IPS DF 6.9 (cell line): Measurements from ENCODE around the gene ZNF593OS.

Experiments used
- DNase-seq: peaks from one replicate; pipeline ENCODE4 v3.0.0-alpha.2; 2013; ENCODE audit warnings: low read depth, low spot score
- H3K27ac ChIP-seq: one replicate; pipeline ENCODE4 v1.5.1; 2013; ENCODE audit warnings: low read length, control low read depth
- H3K27me3 ChIP-seq: 2 replicates; pipeline ENCODE4 v1.6.1; 2013; ENCODE audit warnings: mild to moderate bottlenecking, low read length; ENCODE audit not compliant: control insufficient read depth, insufficient read depth
- H3K36me3 ChIP-seq: 2 replicates; pipeline ENCODE4 v1.6.1; 2013; ENCODE audit warnings: low read length; ENCODE audit not compliant: control insufficient read depth, insufficient read depth
- H3K4me1 ChIP-seq: 2 replicates; pipeline ENCODE4 v1.6.1; 2013; ENCODE audit warnings: low read length; ENCODE audit not compliant: control insufficient read depth, insufficient read depth
- H3K4me3 ChIP-seq: 2 replicates; pipeline ENCODE4 v1.5.1; 2013; ENCODE audit warnings: mild to moderate bottlenecking, low read length
- H3K9me3 ChIP-seq: 2 replicates; pipeline ENCODE4 v1.6.1; 2013; ENCODE audit warnings: low read length, inconsistent platforms; ENCODE audit not compliant: control insufficient read depth, insufficient read depth
- WGBS: extraction: QIAGEN DNeasy Blood & Tissue Kit; methylation state at CpG from one replicate; pipeline ENCODE4 v1.1.7; 2013; ENCODE audit warnings: mixed read lengths, missing lambda C conversion rate; ENCODE audit not compliant: insufficient read length, insufficient coverage; 5-methylcytosine and 5-hydroxymethylcytosine counted together

ZNF593OS gene

GRCh38 chr1:26200413-26200812 is 28.8 kb upstream of the ZNF593OS start:
- no peak for DNase-seq
- H3K4me1 ChIP-seq = peaks cover 3% of the 10 kb centered on the region; the same call in 1 of the 2 replicates
- no peaks in the 10 kb centered on the region for H3K9me3 ChIP-seq
- H3K36me3 ChIP-seq = no peaks in the 10 kb centered on the region
- H3K27ac ChIP-seq = no peak overlapping the region
- WGBS = no CpG with 5 or more reads among the region's 5 CpGs
- no peaks in the 10 kb centered on the region for H3K27me3 ChIP-seq
- H3K4me3 ChIP-seq = no peak overlapping the region

DNA sequence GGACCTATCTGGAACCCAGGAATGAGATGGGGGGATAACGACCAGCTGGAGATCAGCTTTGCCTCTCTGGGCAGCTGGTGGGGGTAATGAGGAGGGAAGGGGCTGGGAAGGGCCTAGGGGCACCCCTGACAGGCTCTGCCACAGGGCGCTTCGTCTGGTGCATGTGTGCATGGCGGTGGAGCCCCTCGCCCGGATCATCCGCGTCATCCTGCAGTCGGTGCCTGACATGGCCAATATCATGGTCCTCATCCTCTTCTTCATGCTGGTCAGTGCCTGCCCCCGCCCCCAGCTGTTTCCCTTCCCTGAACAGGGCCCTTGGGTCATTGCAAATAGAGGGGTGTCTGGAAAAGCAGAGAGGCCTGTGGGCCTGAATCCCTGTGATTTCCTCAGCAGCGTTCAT is 26.2 kb upstream of the ZNF593OS start:
- H3K36me3 ChIP-seq = no peaks in the 10 kb centered on the region
- no peak overlapping the region for H3K27ac ChIP-seq
- no peak overlapping the region for H3K4me3 ChIP-seq
- DNase-seq = no peak
- H3K4me1 ChIP-seq = no peaks in the 10 kb centered on the region
- no peaks in the 10 kb centered on the region for H3K27me3 ChIP-seq
- no peaks in the 10 kb centered on the region for H3K9me3 ChIP-seq
- whole genome bisulfite sequencing = no CpG with 5 or more reads among the region's 11 CpGs

- Histone ChIP-seq H3K9me3 (no peaks in the 10 kb centered on the region), H3K4me1 (no peaks in the 10 kb centered on the region), H3K4me3 (no peak overlapping the region), H3K36me3 (no peaks in the 10 kb centered on the region), H3K27ac (no peak overlapping the region), H3K27me3 (no peaks in the 10 kb centered on the region)
- DNase-seq = no peak
- WGBS = no CpG with 5 or more reads among the region's 3 CpGs
Observed at GRCh38 chr1:26197301-26197700, 25.7 kb upstream of the ZNF593OS start.

DNA sequence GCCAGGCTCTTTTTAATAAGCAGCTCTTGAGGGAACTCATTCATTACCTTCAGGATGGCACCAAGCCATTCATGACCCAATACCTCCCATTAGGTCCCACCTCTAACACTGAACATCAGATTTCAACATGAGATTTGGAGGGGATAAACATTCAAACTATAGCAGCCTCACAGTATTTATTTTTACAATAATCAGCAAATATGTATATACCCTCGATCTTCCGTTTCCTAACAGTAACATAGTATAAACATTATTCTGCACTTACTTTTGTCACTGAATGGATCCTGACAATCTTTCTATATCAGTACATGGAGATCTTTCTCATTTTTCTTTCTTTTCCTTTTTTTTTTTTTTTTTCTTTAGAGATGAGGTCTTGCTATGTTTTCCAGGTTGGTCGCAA is 24.2 kb upstream of the ZNF593OS start:
- no peak for DNase-seq
- Histone ChIP-seq H3K36me3 (no peaks in the 10 kb centered on the region), H3K9me3 (no peaks in the 10 kb centered on the region), H3K27me3 (no peaks in the 10 kb centered on the region), H3K4me1 (no peaks in the 10 kb centered on the region), H3K4me3 (no peak overlapping the region), H3K27ac (no peak overlapping the region)
- WGBS = 100% methylated on average over 2 of the region's 3 CpGs

DNA sequence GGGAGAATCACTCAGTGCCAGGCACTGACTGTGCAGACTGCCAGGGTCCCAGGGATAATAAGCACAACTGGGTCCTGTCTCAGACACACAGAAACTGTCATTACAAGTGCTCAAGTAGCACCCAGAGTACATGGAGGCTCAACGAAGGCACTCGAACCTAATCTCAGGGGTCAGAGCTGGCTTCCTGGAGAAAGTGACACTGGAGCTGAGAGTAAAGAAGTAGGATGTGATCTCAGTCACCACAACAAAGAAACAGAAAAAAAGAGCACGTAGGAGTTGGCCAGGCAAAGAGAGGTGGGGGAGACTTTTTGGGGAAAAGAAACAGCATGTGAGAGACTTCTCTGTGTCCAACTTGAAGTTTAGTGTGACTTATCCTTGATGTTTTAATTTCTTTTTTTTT is 20.1 kb upstream of the ZNF593OS start:
- Histone ChIP-seq H3K27me3 (no peaks in the 10 kb centered on the region), H3K36me3 (no peaks in the 10 kb centered on the region; the same call in 1 of the 2 replicates), H3K4me1 (peaks cover 2% of the 10 kb centered on the region; the same call in 1 of the 2 replicates), H3K4me3 (no peak overlapping the region), H3K9me3 (no peaks in the 10 kb centered on the region), H3K27ac (no peak overlapping the region)
- no CpG with 5 or more reads among the region's 3 CpGs for WGBS
- no peak for DNase-seq

GRCh38 chr1:26190373-26190987 is 18.8 kb upstream of the ZNF593OS start, which contains the start of gene CATSPER4:
Gene CATSPER4 (plus strand): TSS chr1:26190602. CDS start chr1:26190628, 26 bp downstream.
- WGBS = no CpG with 5 or more reads among the region's 16 CpGs
- H3K4me3 ChIP-seq = no peak within 1 kb of the TSS
- no peak within 1 kb of the TSS for H3K27ac ChIP-seq
- peak; percentile 84 for DNase-seq
- no peaks in the 10 kb centered on the region for H3K27me3 ChIP-seq
- peaks cover 2% of the 10 kb centered on the region; the same call in 1 of the 2 replicates for H3K4me1 ChIP-seq
- no peaks in the 10 kb centered on the region; the same call in 1 of the 2 replicates for H3K36me3 ChIP-seq
- H3K9me3 ChIP-seq = no peaks in the 10 kb centered on the region

DNA sequence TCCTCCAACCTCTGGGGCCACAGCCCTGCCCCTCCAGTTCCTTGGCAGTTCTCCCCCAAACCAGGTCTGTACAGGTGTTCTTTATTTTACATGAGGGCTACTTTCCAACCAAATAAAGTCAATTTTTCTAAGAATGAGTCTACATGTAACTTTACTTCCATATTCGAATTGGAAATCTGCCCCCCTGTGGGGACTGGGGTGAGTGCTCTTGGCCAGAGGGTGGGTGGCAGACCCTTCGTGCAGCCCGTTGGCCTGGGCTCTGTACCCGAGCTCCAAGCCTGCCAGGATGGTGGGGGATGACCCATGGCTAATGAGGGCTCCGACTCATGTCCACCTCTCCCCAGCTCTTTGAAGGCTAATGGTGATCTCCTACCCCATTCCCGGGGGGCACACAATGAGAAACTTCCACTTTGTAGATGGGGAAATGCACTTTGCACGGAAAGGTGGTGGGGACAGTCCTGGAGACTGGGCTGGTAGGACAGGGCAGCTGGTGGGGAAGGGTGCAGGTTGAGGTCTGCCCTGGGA is 18.2 kb upstream of the ZNF593OS start:
- no CpG with 5 or more reads among the region's 7 CpGs for WGBS
- H3K9me3 ChIP-seq = no peaks in the 10 kb centered on the region

DNA sequence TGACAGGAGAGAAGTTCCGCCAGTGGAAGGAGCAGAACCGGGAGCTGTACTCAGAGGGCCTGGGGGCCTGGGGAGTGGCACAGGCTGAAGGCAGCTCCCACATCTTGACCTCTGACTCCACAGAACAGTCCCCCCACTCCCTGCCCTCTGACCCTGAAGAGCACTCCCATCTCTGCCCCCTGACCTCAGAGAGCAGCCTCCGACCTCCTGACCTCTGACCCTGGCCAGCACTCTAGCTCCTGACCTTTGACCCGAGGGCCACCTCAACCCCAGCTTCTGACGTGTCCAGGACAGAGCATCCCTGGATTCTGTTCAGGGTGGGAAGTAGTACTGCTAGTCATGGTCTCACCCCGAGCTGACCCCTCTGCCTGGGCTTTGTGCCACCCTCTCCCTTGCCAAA is 17.7 kb upstream of the ZNF593OS start:
- H3K36me3 ChIP-seq = no peaks in the 10 kb centered on the region; the same call in 1 of the 2 replicates
- no peak for DNase-seq
- H3K27me3 ChIP-seq = no peaks in the 10 kb centered on the region
- peaks cover 2% of the 10 kb centered on the region; the same call in 1 of the 2 replicates for H3K4me1 ChIP-seq
- no peaks in the 10 kb centered on the region for H3K9me3 ChIP-seq
- no peak overlapping the region for H3K27ac ChIP-seq
- no CpG with 5 or more reads among the region's 6 CpGs for WGBS
- H3K4me3 ChIP-seq = no peak overlapping the region

More for the DNA sequence above, 18.2 kb upstream of the ZNF593OS start:
- DNase-seq = no peak
- H3K4me3 ChIP-seq = no peak overlapping the region
- no peaks in the 10 kb centered on the region; the same call in 1 of the 2 replicates for H3K36me3 ChIP-seq
- peaks cover 2% of the 10 kb centered on the region; the same call in 1 of the 2 replicates for H3K4me1 ChIP-seq
- H3K27me3 ChIP-seq = no peaks in the 10 kb centered on the region
- H3K27ac ChIP-seq = no peak overlapping the region

DNA sequence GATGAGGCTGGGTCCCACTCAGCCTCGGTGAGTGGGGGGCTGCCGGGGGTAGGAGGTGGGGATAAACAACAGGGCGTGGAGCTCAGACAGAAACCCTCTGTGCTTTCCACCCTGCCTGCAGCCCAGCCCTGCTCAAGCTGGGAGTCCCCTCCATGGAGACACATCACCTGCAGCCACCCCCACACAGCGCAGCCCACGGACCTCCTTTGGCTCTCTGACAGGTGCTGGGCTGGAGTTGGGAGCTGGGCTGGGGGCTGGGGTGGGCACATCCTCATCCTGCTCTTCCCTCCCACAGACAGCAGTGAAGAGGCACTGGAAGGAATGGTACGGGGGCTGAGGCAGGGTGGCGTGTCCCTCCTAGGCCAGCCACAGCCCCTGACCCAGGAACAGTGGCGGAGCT is 16.8 kb upstream of the ZNF593OS start:
- no peak overlapping the region for H3K27ac ChIP-seq
- H3K27me3 ChIP-seq = no peaks in the 10 kb centered on the region
- no peaks in the 10 kb centered on the region for H3K9me3 ChIP-seq
- WGBS = no CpG with 5 or more reads among the region's 8 CpGs
- no peak for DNase-seq
- H3K4me1 ChIP-seq = peaks cover 2% of the 10 kb centered on the region; the same call in 1 of the 2 replicates
- no peaks in the 10 kb centered on the region; the same call in 1 of the 2 replicates for H3K36me3 ChIP-seq
- no peak overlapping the region for H3K4me3 ChIP-seq

DNA sequence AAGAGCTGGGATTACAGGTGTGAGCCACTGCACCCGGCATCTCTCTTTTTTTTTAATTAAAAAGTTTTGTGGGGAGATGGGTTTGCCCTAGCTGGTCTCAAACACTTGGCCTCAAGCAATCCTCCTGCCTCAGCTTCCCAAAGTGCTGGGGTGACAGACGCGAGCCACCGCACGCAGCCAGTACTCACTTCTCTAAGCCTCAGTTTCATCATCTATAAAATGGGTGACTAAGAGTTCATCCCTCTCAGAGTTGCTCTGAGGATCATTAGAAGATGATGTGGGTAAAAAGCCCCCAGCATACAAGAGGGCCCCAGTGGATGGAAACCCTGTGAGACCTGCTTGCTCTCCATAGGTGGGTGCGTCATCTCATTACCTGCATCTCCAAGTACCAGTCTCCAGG is 16.2 kb upstream of the ZNF593OS start:
- DNase-seq = no peak
- no peak overlapping the region for H3K27ac ChIP-seq
- no CpG with 5 or more reads among the region's 6 CpGs for WGBS
- H3K4me1 ChIP-seq = peaks cover 2% of the 10 kb centered on the region; the same call in 1 of the 2 replicates
- H3K27me3 ChIP-seq = no peaks in the 10 kb centered on the region
- H3K36me3 ChIP-seq = no peaks in the 10 kb centered on the region; the same call in 1 of the 2 replicates
- no peaks in the 10 kb centered on the region for H3K9me3 ChIP-seq
- H3K4me3 ChIP-seq = no peak overlapping the region
